Measurements from ENCODE around the gene TSEN15. TPM values are rescaled to one million over a fixed set of nuclear protein-coding genes. Genes with fewer than 3 reads are reported as not detected.

The TSEN15 gene
- total RNA-seq, 1 donor from 2014 or later, result 24.5 TPM

DNA sequence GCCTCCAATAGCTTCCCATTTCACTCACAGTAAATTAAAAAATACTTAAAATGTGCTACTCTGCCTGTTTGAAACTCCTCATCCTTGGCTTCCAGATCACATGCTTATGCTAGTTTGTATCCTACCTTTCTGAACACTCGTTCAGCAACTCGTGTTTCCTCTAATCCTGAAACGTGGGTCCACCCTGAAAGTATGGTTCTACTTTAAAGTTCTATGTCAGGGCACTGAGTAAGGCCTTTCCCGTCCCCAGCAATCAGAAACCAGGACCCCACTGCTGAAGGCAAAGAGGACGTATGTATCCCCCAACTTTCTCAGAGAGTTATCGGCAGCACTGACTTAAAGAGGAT is 419 bp upstream of the TSEN15 start:
- Mint-ChIP-seq H3K9me3 (no peaks in the 10 kb centered on the region), H3K4me1 (ENCODE audit: unreplicated experiment) (peaks cover 16% of the 10 kb centered on the region), H3K4me3 (peak overlapping the region; percentile 97), H3K27ac (peak overlapping the region; percentile 97), H3K27me3 (peaks cover 9% of the 10 kb centered on the region), H3K36me3 (peaks cover 7% of the 10 kb centered on the region)
- DNase-seq (ENCODE audit: extremely low spot score, unreplicated experiment), result no peak
- TF ChIP-seq, protein P1, sequence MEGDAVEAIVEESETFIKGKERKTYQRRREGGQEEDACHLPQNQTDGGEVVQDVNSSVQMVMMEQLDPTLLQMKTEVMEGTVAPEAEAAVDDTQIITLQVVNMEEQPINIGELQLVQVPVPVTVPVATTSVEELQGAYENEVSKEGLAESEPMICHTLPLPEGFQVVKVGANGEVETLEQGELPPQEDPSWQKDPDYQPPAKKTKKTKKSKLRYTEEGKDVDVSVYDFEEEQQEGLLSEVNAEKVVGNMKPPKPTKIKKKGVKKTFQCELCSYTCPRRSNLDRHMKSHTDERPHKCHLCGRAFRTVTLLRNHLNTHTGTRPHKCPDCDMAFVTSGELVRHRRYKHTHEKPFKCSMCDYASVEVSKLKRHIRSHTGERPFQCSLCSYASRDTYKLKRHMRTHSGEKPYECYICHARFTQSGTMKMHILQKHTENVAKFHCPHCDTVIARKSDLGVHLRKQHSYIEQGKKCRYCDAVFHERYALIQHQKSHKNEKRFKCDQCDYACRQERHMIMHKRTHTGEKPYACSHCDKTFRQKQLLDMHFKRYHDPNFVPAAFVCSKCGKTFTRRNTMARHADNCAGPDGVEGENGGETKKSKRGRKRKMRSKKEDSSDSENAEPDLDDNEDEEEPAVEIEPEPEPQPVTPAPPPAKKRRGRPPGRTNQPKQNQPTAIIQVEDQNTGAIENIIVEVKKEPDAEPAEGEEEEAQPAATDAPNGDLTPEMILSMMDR (conservative IDR thresholded peaks at IDR 0.05), result no peak

DNA sequence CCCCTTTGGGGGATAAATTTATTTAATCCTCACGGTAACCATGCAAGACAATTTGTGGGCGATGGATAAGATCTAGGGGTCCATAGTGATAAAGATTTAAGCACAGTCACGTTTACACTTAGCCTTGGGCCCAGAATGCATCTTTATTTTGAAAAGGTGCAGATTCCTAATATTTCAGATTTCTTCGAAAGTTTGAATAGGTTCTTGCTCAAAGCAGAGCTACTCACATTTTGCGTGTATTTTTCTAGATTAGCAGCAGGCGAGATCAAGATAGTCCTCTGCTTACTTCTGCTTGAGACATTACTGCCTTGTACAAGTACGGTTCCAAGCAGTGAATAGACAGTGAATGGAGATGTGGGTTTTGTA is 647 bp downstream of the TSEN15 start:
- no peak for DNase-seq (ENCODE audit: extremely low spot score, unreplicated experiment)
- Mint-ChIP-seq H3K27ac (peak overlapping the region; percentile 90), H3K4me1 (ENCODE audit: unreplicated experiment) (peaks cover 21% of the 10 kb centered on the region), H3K36me3 (peaks cover 13% of the 10 kb centered on the region), H3K4me3 (peak overlapping the region; percentile 97), H3K9me3 (no peaks in the 10 kb centered on the region), H3K27me3 (peaks cover 7% of the 10 kb centered on the region)
- TF ChIP-seq, protein P1 (conservative IDR thresholded peaks at IDR 0.05), result no peak

DNA sequence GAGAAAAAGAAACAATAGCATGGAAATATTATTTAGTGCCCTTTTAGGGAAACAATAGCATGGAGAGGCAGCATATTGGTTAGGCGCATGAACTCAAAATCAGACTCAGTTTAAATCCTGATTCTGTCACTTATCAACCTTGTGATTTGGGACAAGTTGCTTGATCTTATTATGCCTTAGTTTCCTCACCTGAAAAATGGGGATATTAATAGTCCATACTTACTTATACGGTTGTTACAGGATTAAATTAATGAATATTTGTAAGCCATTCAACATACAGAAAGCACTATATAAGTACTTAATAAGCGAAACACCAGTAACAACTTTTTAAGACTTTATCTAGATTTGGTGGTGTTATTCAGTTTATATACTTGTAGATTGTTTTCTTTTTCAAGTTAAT is 1.2 kb downstream of the TSEN15 start:
- peaks cover 5% of the 10 kb centered on the region for H3K27me3 Mint-ChIP-seq
- no peak for DNase-seq (ENCODE audit: extremely low spot score, unreplicated experiment)
- H3K9me3 Mint-ChIP-seq, result no peaks in the 10 kb centered on the region
- peak overlapping the region; percentile 90 for H3K27ac Mint-ChIP-seq
- peaks cover 22% of the 10 kb centered on the region for H3K4me1 Mint-ChIP-seq (ENCODE audit: unreplicated experiment)
- H3K36me3 Mint-ChIP-seq, result peaks cover 14% of the 10 kb centered on the region
- H3K4me3 Mint-ChIP-seq, result peak overlapping the region; percentile 97
- TF ChIP-seq, protein P1 (conservative IDR thresholded peaks at IDR 0.05), result no peak

DNA sequence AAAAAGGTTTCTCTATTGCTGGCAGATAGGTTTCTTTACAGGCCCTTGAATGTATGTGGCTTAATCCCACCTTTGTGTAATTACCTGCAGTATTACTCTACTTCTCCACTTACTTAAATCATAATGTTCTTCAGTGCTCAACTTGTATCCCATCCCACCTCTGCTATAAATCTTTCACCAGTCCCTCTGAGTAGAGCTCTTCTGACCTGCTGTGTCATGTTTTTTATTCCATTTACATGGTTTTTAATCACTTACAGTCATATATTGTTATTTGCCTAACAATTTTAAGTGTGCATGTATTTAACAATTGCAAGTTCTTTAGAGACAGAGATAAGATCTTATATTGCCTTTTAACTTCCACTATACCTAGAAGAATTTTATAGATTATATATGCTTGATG is 2.4 kb downstream of the TSEN15 start:
- H3K36me3 Mint-ChIP-seq, result peaks cover 14% of the 10 kb centered on the region
- TF ChIP-seq, protein P1 (conservative IDR thresholded peaks at IDR 0.05), result no peak
- no peak overlapping the region for H3K27ac Mint-ChIP-seq
- DNase-seq (ENCODE audit: extremely low spot score, unreplicated experiment), result no peak
- H3K4me3 Mint-ChIP-seq, result peak overlapping the region; percentile 55
- H3K9me3 Mint-ChIP-seq, result no peaks in the 10 kb centered on the region
- peaks cover 5% of the 10 kb centered on the region for H3K27me3 Mint-ChIP-seq
- peaks cover 22% of the 10 kb centered on the region for H3K4me1 Mint-ChIP-seq (ENCODE audit: unreplicated experiment)

DNA sequence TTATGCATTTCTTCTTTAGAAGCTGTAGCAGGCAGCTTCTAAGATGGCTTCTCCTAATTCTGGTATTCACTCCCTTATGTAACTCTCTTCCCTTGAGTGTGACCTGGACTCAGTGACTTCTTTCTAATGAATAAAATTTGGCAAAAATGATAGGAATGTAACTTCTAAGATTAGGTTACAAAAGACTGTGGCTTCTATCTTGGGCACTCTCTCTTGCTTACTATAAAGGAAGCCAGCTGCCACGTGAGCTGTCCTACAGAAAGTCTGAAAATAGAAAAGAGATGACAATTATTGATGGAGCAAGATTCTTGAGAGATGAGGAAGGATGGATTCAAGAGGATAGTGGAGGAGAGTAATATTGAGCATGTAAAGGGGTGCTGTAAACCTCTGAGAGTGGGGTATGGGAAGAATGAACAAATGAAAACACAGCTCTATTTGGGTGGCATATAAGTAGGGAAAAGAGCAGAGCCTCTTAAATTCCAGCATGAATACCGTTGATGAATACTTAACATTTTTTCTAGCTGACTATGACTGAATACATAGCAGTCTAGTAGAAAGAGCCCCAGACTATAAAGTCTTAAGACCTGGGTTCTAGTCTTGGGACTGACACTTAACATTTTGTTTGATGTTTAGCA is 5.5 kb downstream of the TSEN15 start:
- H3K27ac Mint-ChIP-seq, result peak overlapping the region; percentile 36
- no peaks in the 10 kb centered on the region for H3K9me3 Mint-ChIP-seq
- H3K4me3 Mint-ChIP-seq, result no peak overlapping the region
- H3K27me3 Mint-ChIP-seq, result no peaks in the 10 kb centered on the region
- TF ChIP-seq, protein P1 (conservative IDR thresholded peaks at IDR 0.05), result no peak
- H3K4me1 Mint-ChIP-seq (ENCODE audit: unreplicated experiment), result peaks cover 16% of the 10 kb centered on the region
- peaks cover 18% of the 10 kb centered on the region for H3K36me3 Mint-ChIP-seq
- no peak for DNase-seq (ENCODE audit: extremely low spot score, unreplicated experiment)

DNA sequence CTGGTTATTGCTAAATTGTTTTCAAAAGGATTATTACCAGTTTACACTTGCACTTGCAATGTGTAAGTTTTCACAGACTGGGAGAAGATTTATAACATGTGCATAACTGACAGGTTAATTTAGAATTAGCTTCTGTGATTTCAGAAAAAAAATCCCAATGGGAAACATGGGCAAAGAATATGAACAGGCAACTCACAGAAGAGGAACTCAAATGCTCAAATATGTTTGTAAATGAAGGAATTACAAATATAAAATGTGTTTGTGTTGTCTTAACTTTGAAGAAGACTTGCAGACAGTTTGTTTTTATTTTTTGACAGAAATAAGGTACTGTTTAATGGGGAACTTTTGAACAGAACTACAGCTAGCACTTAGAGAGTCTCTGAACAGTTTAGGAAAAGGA is 8.4 kb downstream of the TSEN15 start:
- no peak for DNase-seq (ENCODE audit: extremely low spot score, unreplicated experiment)
- peaks cover 26% of the 10 kb centered on the region for H3K36me3 Mint-ChIP-seq
- no peaks in the 10 kb centered on the region for H3K9me3 Mint-ChIP-seq
- peaks cover 16% of the 10 kb centered on the region for H3K4me1 Mint-ChIP-seq (ENCODE audit: unreplicated experiment)
- no peak overlapping the region for H3K27ac Mint-ChIP-seq
- no peaks in the 10 kb centered on the region for H3K27me3 Mint-ChIP-seq
- TF ChIP-seq, protein P1 (conservative IDR thresholded peaks at IDR 0.05), result no peak
- H3K4me3 Mint-ChIP-seq, result no peak overlapping the region

All from type B pancreatic cell (in vitro differentiated cells).